Natural killer cell (primary cell): ENCODE data around the gene FRMD4A. TPM values are rescaled to one million over a fixed set of nuclear protein-coding genes. Genes with fewer than 3 reads are reported as not detected.
"Not testable (repeated sequence)": the region's sequence is repeated elsewhere in the genome, so short reads cannot be mapped to it uniquely, and the experiment has no call there.

Source experiments
- ATAC-seq, 3 donors: fragments of 150-1000 bp in 2 of 3; fragments of 200-7000 bp in 1 of 3; cut with Tn5 transposase; 1 replicate in 1 of 3; 2 replicates in 2 of 3; pipeline ENCODE4 v1.10.0; 2021; ENCODE audit warnings: mild to moderate bottlenecking in 2 of 3, moderate library complexity in 2 of 3
- DNase-seq, 2 donors: peaks; one replicate each; pipeline versions ENCODE4 v3.0.0 to v3.0.0-alpha.2; 2013 to 2021; ENCODE audit warnings: mixed read lengths in 1 of 2
- H3K27ac ChIP-seq: one replicate; pipeline ENCODE4 v1.5.1; 2013; ENCODE audit warnings: mild to moderate bottlenecking, low read length
- H3K27me3 ChIP-seq: one replicate; pipeline ENCODE4 v1.6.1; 2013; ENCODE audit warnings: low read length; ENCODE audit not compliant: control insufficient read depth, insufficient read depth
- H3K36me3 ChIP-seq: one replicate; pipeline ENCODE4 v1.6.1; 2013; ENCODE audit warnings: low read length; ENCODE audit not compliant: control insufficient read depth, insufficient read depth
- H3K4me1 ChIP-seq: one replicate; pipeline ENCODE4 v1.6.1; 2013; ENCODE audit warnings: low read length; ENCODE audit not compliant: control insufficient read depth, insufficient read depth
- H3K4me3 ChIP-seq: one replicate; pipeline ENCODE4 v1.5.1; 2013; ENCODE audit warnings: low read length
- H3K9me3 ChIP-seq: one replicate; pipeline ENCODE4 v1.6.1; 2013; ENCODE audit warnings: low read length; ENCODE audit not compliant: control insufficient read depth, insufficient read depth
- H3K27ac Mint-ChIP-seq, 2 donors: one replicate each; pipeline ENCODE4 v1.8.0; 2022; ENCODE audit warnings: mild to moderate bottlenecking in 2 of 2, mixed read lengths in 2 of 2, moderate library complexity in 1 of 2
- H3K27me3 Mint-ChIP-seq, 2 donors: one replicate each; pipeline ENCODE4 v1.8.0; 2022; ENCODE audit warnings: low read depth in 2 of 2, mixed read lengths in 2 of 2
- H3K36me3 Mint-ChIP-seq: one replicate; pipeline ENCODE4 v1.8.0; 2022; ENCODE audit warnings: mixed read lengths
- H3K4me1 Mint-ChIP-seq, 2 donors: one replicate each; pipeline ENCODE4 v1.8.0; 2022; ENCODE audit warnings: mixed read lengths in 2 of 2
- H3K4me3 Mint-ChIP-seq: one replicate; pipeline ENCODE4 v1.8.0; 2022; ENCODE audit warnings: mild to moderate bottlenecking, moderate library complexity, mixed read lengths
- H3K9me3 Mint-ChIP-seq, 2 donors: one replicate each; pipeline ENCODE4 v1.8.0; 2022; ENCODE audit warnings: mixed read lengths in 2 of 2
- CTCF ChIP-seq: fragments of 200-600 bp; IDR thresholded peaks from one replicate; pipeline ENCODE4 v1.8.0; 2022; ENCODE audit warnings: antibody characterized with exemption
- WGBS: methylation state at CpG from one replicate; pipeline ENCODE4 v1.1.7; 2013; ENCODE audit warnings: missing lambda C conversion rate; ENCODE audit not compliant: insufficient coverage; 5-methylcytosine and 5-hydroxymethylcytosine counted together
- intact Hi-C: fragments of 100-400 bp; cut with micrococcal nuclease; formaldehyde crosslinking; loops from one replicate; pipeline ENCODE4 v1.14.2; 2022
- total RNA-seq, 4 donors: library from RNA; stranded (reverse); fragments of 120-200 nt in 1 of 4; gene quantifications; one replicate each; pipeline versions ENCODE4 v1.2.3 to v1.2.4, GENCODE V29; 2013 to 2022

FRMD4A gene
- total RNA-seq, 3 donors from 2014 or later (not counting 1 experiment from before 2014, with no cell fraction given), result 0.36 to 0.38 TPM; not detected in 1

- H3K4me3 ChIP-seq, result peak overlapping the region; percentile 4
- H3K27ac Mint-ChIP-seq, result no peak overlapping the region
Measured at GRCh38 chr10:13787015-13787421, 543.7 kb downstream of the FRMD4A start.

GRCh38 chr10:13784067-13784466 is 546.7 kb downstream of the FRMD4A start:
- Histone ChIP-seq H3K4me3 (no peak overlapping the region), H3K27me3 (no peaks in the 10 kb centered on the region), H3K4me1 (peaks cover 27% of the 10 kb centered on the region), H3K9me3 (no peaks in the 10 kb centered on the region), H3K36me3 (no peaks in the 10 kb centered on the region), H3K27ac (no peak overlapping the region)
- Mint-ChIP-seq H3K36me3 (no peaks in the 10 kb centered on the region), H3K27me3 (no peaks in the 10 kb centered on the region), H3K4me1 (peaks cover 20 to 22% of the 10 kb centered on the region in 2 donors), H3K9me3 (no peaks in the 10 kb centered on the region), H3K27ac (peak overlapping the region; percentile 79 to 80), H3K4me3 (no peak overlapping the region)
- DNase-seq (peak in 1 of 2 donors; percentile 80), ATAC-seq (peak; percentile 22 to 61 (median 42))
- intact Hi-C loops, result loop anchor here (10.0 kb wide), 1 partner anchor 771 kb away; no protein-coding TSS in a partner anchor
- TF ChIP-seq CTCF, result no peak
- 13% methylated on average over 1 of the region's 2 CpGs for WGBS

More at GRCh38 chr10:13787015-13787421, 543.7 kb downstream of the FRMD4A start:
- Mint-ChIP-seq H3K27me3 (no peaks in the 10 kb centered on the region), H3K4me1 (peaks cover 20 to 25% of the 10 kb centered on the region in 2 donors), H3K36me3 (no peaks in the 10 kb centered on the region), H3K9me3 (no peaks in the 10 kb centered on the region), H3K4me3 (peak overlapping the region; percentile 60)
- intact Hi-C loops, result loop anchor here (1.0 to 10.0 kb wide), 3 partner anchors 12 to 768 kb away; partner anchors contain the start of gene PRPF18
- Histone ChIP-seq H3K27me3 (no peaks in the 10 kb centered on the region), H3K9me3 (no peaks in the 10 kb centered on the region), H3K27ac (peak overlapping the region; percentile 89), H3K36me3 (no peaks in the 10 kb centered on the region), H3K4me1 (peaks cover 36% of the 10 kb centered on the region)
- TF ChIP-seq CTCF, result no peak
- DNase-seq (peak; percentile 63 to 95), ATAC-seq (peak; percentile 90 to 93 (median 92))
- WGBS, result 0% methylated on average over 11 of the region's 11 CpGs

- no peak for ATAC-seq
- Histone ChIP-seq H3K27ac (no peak overlapping the region), H3K36me3 (no peaks in the 10 kb centered on the region), H3K4me3 (no peak overlapping the region), H3K9me3 (no peaks in the 10 kb centered on the region), H3K27me3 (no peaks in the 10 kb centered on the region), H3K4me1 (peaks cover 4% of the 10 kb centered on the region)
- no peak for TF ChIP-seq CTCF
- Mint-ChIP-seq H3K4me3 (no peak overlapping the region), H3K27me3 (peaks cover 8 to 11% of the 10 kb centered on the region in 2 donors), H3K27ac (no peak overlapping the region), H3K9me3 (no peaks in the 10 kb centered on the region), H3K4me1 (peaks cover 0 to 9% of the 10 kb centered on the region in 2 donors), H3K36me3 (no peaks in the 10 kb centered on the region)
- intact Hi-C loops, result loop anchor here (10.0 kb wide), 1 partner anchor 775 kb away; no protein-coding TSS in a partner anchor
- 71% methylated on average over 5 of the region's 6 CpGs for WGBS
- no peak for DNase-seq
Measured at GRCh38 chr10:13779748-13780147, 551.0 kb downstream of the FRMD4A start.

DNA sequence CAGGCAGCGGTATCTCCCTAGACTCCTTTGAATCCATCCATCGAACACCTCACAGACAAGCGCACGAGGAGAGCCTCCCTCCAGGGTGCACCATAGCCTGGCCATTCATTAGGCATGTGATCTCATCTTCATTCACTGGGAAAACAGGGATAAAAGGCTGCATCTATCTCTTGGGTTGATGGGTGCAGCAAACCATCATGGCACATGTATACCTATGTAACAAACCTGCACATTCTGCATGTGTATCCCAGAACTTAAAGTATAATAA is 552.1 kb downstream of the FRMD4A start:
- not testable (repeated sequence) for H3K36me3 Mint-ChIP-seq

More for the DNA sequence above, 552.1 kb downstream of the FRMD4A start:
- H3K9me3 ChIP-seq, ATAC-seq, H3K4me1 ChIP-seq, H3K4me3 ChIP-seq, H3K27ac Mint-ChIP-seq, H3K27me3 ChIP-seq, H3K27ac ChIP-seq, H3K4me1 Mint-ChIP-seq, H3K9me3 Mint-ChIP-seq, H3K36me3 ChIP-seq, H3K4me3 Mint-ChIP-seq, DNase-seq: not testable (repeated sequence)
- intact Hi-C loops, result loop anchor here (1.0 kb wide), 1 partner anchor 118 kb away; no protein-coding TSS in a partner anchor
- H3K27me3 Mint-ChIP-seq, result peaks cover 15 to 22% of the 10 kb centered on the region in 2 donors
- WGBS, result 100% methylated on average over 4 of the region's 4 CpGs
